HS-27A (cell line): ENCODE results near the gene KHK.
A peak's percentile ranks its signal among the peaks of the same experiment; 100 is the strongest.
"Not testable (repeated sequence)": the region's sequence is repeated elsewhere in the genome, so short reads cannot be mapped to it uniquely, and the experiment has no call there.

ENCODE experiments used
- DNase-seq: peaks from one replicate; pipeline ENCODE4 v3.0.0-alpha.2; 2012; ENCODE audit warnings: low read depth, missing footprints

KHK gene

GRCh38 chr2:27060323-27060722 is 26.2 kb upstream of the KHK start:
- DNase-seq = no peak

GRCh38 chr2:27065128-27065527 is 21.4 kb upstream of the KHK start:
- DNase-seq = no peak

GRCh38 chr2:27067385-27067784 is 19.2 kb upstream of the KHK start:
- no peak for DNase-seq

GRCh38 chr2:27069436-27069835 is 17.1 kb upstream of the KHK start:
- no peak for DNase-seq

- no peak for DNase-seq
Measured at GRCh38 chr2:27069961-27070618, 16.5 kb upstream of the KHK start.

GRCh38 chr2:27070653-27071276 is 15.8 kb upstream of the KHK start:
- DNase-seq = no peak

- peak; percentile 57 for DNase-seq
Measured at GRCh38 chr2:27071277-27071989, 15.1 kb upstream of the KHK start, which contains the start of gene OST4. Gene OST4, minus strand, starts transcription at chr2:27071654.

DNA sequence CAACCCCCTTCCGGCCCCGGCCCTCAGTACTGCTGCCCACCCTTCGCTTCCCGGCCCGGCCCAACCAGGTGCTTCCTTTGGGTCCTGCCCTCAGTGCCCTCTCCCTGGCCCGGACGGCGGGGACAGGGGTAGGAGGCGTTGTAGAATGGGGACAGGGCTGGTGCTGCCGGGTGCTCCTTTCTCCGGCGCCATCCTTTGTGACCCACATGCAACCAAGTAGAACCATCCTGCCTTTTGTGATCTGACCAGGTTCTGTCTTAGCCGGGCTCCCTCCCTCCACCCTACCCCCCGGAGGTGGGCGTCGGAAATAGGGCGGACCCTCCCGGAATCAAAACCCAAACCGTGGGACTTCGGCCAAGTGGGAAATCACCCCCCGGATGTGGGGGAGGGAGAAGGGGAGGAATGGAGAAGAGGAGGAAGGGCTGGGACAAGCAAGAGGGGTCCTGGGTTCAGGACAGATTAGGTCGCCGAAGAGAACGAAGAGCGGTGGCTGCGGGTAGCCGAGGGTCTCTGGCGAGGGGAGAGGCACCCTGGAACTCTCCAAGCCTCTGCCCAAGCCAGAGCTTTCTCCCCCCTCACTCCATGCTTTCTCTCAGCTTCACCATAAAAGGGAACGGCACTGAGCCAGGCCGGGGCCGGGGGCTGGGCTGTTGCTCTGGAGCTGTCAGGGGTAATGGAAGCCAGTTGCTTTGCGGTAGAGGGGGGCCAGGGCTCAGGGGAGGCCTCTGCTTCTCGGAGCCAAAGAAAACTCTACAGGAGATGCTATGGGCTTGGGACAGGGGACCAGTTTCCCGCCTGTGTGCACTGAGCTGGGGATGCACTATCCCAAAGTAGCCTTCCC is 14.4 kb upstream of the KHK start:
- DNase-seq = no peak

GRCh38 chr2:27072920-27073319 is 13.7 kb upstream of the KHK start:
- DNase-seq = no peak

DNA sequence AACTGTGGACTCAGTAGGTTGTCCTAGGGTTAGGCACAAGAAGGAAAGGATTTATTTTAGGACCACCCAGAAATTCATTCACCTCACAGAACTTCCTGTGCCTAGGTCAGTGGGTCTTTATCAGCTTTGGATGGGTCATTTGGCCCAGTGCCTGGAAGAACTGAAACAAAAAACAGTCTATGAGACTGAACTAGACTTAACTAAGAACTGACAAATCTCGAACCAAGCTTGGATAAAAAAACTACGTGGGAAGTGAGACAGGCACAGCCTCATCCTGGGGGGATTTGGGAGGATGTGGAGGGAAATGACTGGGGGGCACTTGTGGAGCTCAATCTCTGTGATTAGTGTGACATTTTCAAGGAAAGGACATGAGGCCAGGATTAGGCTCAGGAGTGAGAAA is 12.8 kb upstream of the KHK start:
- no peak for DNase-seq

GRCh38 chr2:27074738-27075565 is 11.6 kb upstream of the KHK start:
- no peak for DNase-seq

DNA sequence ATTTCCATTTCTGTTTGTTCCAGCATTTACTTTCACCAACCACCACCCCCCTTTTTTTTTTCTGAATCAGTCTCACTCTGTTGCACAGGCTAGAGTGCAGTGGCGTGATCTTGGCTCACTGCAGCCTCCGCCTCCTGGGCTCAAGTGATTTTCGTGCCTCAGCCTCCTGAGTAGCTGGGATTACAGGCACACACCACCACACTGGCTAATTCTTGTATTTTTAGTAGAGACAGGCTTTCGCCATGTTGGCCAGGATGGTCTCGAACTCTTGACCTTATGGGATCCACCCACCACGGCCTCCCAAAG is 11.1 kb upstream of the KHK start:
- not testable (repeated sequence) for DNase-seq

- DNase-seq = no peak
Measured at GRCh38 chr2:27076323-27076722, 10.2 kb upstream of the KHK start.

- no peak for DNase-seq
Measured at GRCh38 chr2:27077231-27077630, 9.3 kb upstream of the KHK start.

GRCh38 chr2:27078267-27079194 is 8.0 kb upstream of the KHK start, which contains the start of gene EMILIN1:
Gene EMILIN1, plus strand, starts transcription at chr2:27078615. Its CDS starts 451 bp downstream, at chr2:27079066.
- DNase-seq = no peak

DNA sequence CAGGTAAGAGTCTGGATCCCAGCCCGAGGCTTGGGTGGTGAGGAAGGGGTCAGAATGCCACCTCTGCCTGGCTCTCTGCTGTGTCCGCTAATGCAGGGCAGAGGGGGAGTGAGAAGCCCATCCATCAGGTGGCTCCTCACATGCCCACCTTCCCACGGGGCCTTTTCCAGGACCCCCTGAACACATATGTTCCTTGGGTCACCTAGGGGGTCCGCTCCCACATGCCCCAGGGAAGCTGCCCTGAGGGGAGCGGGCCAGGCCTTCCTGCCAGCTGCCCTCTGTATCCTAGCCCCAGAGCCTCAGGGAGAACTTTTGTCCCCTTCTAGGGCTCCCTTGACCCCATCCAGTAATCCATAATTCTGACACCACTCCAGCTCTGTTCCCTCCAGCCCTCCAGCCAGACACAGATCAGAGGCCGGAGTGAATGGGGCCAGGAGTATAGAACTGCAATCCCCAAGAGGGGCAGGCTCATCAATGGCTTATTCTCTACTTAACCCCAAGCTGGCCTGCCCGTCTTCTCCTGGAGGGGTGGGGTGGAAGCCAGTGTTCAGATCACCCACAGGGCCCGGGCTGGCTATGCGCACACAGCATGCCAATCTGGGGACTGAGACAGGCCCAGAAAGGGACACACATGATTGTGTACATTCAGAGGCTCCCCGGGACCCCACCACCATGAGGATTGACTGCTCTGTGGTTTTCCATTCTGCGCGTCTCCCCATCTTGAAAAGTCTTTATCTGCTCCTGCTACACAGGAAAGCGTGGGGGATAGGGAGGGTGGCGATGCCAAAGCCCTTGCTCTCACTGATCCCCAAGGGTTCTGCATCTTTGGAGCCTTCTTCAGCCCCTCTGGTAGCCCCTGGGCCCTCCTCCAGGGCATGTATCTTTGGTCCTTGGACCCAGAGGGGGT is 7.1 kb upstream of the KHK start:
- DNase-seq = no peak

DNA sequence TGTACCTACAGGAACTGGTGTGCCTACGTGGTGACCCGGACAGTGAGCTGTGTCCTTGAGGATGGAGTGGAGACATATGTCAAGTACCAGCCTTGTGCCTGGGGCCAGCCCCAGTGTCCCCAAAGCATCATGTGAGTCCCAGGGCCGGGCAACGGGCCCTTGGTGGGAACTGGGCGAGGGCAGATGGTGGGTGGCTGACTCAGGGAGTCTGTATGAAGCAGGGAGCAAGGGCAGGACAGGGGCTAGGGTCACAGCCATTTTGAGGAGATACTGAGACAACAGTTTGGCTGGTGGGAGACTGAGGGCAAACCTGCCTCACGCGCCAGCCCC is 6.5 kb upstream of the KHK start:
- DNase-seq = no peak

DNA sequence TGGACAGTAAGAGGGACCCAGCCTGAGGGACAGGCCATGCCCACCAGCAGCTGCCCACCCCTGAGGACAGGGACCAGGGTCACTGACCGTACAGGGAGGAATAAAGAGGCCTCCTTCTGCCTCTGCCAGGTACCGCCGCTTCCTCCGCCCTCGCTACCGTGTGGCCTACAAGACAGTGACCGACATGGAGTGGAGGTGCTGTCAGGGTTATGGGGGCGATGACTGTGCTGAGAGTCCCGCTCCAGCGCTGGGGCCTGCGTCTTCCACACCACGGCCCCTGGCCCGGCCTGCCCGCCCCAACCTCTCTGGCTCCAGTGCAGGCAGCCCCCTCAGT is 6.0 kb upstream of the KHK start:
- DNase-seq = no peak

- DNase-seq = no peak
Measured at GRCh38 chr2:27081984-27082772, 4.4 kb upstream of the KHK start.
